Skin epidermis (tissue), 12 donors: Measurements from ENCODE around the gene KLHL11.

ENCODE experiments used
- H3K27ac ChIP-seq, 21 experiments: fragments of 200-600 bp; sonication (generic) in 11 of 21; one replicate each; pipeline ENCODE4 v1.5.0; 2020; ENCODE audit warnings: mild to moderate bottlenecking in 3 of 21, inconsistent platforms in 2 of 21, moderate library complexity in 2 of 21
- H3K4me3 ChIP-seq, 7 experiments: fragments of 200-600 bp; sonication (generic) in 2 of 7; one replicate each; pipeline ENCODE4 v1.5.0; 2020; ENCODE audit warnings: inconsistent platforms in 2 of 7, mild to moderate bottlenecking in 2 of 7, moderate library complexity in 1 of 7

The KLHL11 gene

GRCh38 chr17:41813699-41814124, 51.5 kb downstream of the KLHL11 start:
- peak overlapping the region; percentile 38 to 84 (median 55) for H3K4me3 ChIP-seq

GRCh38 chr17:41813152-41813680, 52.0 kb downstream of the KLHL11 start:
- H3K4me3 ChIP-seq: peak overlapping the region; percentile 38 to 84 (median 55)
- peak overlapping the region in 19 of 21 experiments; percentile 10 to 87 (median 77) for H3K27ac ChIP-seq

More at GRCh38 chr17:41813699-41814124, 51.5 kb downstream of the KLHL11 start:
- H3K27ac ChIP-seq: peak overlapping the region in 16 of 21 experiments; percentile 21 to 87 (median 77)

GRCh38 chr17:41812381-41813151, 52.7 kb downstream of the KLHL11 start, which contains the start of gene FKBP10:
Gene FKBP10 (plus strand): TSS chr17:41813004. CDS start chr17:41813035, 31 bp downstream.
- Histone ChIP-seq H3K4me3 (peak within 1 kb of the TSS; percentile 38 to 84 (median 55)), H3K27ac (peak within 1 kb of the TSS in 20 of 21 experiments; percentile 26 to 87 (median 77))

- Histone ChIP-seq H3K4me3 (peak within 1 kb of the TSS; percentile 38 to 84 (median 55)), H3K27ac (peak within 1 kb of the TSS in 20 of 21 experiments; percentile 26 to 87 (median 77))
These were observed 53.5 kb downstream of the KLHL11 start, which contains the start of gene P3H4 for GRCh38 chr17:41811549-41812380. Gene P3H4 (minus strand): TSS chr17:41811949. CDS start chr17:41811915, 34 bp downstream.

GRCh38 chr17:41810659-41811548, 54.3 kb downstream of the KLHL11 start:
- peak overlapping the region in 20 of 21 experiments; percentile 26 to 87 (median 77) for H3K27ac ChIP-seq
- H3K4me3 ChIP-seq: peak overlapping the region; percentile 38 to 84 (median 55)

GRCh38 chr17:41806685-41807445, 58.4 kb downstream of the KLHL11 start:
- Histone ChIP-seq H3K4me3 (no peak overlapping the region), H3K27ac (no peak overlapping the region)
